HepG2 (cell line): ENCODE measurements around the gene TBC1D14. TPM values are rescaled to one million over a fixed set of nuclear protein-coding genes. Genes with fewer than 3 reads are reported as not detected.
A peak's percentile ranks its signal among the peaks of the same experiment; 100 is the strongest.

Experiments
- ATF5 ChIP-seq: sonication (generic); formaldehyde crosslinking; IDR thresholded peaks from 2 replicates; pipeline ENCODE4 v1.4.0; 2020; ENCODE audit warnings: mild to moderate bottlenecking, low read depth, missing genetic modification reagents
- CREM ChIP-seq, 2 experiments: sonication (generic) in 1 of 2; formaldehyde crosslinking in 1 of 2; IDR thresholded peaks; 2 replicates each; pipeline versions ENCODE4 v1.4.0 to v1.6.1; 2016 to 2020; ENCODE audit warnings: antibody characterized with exemption in 1 of 2, mild to moderate bottlenecking in 1 of 2, missing genetic modification reagents in 1 of 2
- FOXK1 ChIP-seq: sonication (generic); formaldehyde crosslinking; IDR thresholded peaks from 2 replicates; pipeline ENCODE4 v1.4.0; 2020; ENCODE audit warnings: low read depth, missing genetic modification reagents, borderline replicate concordance
- FOXK2 ChIP-seq: fragments of 450-650 bp; IDR thresholded peaks from 2 replicates; pipeline ENCODE4 v1.6.1; 2016
- GABPA ChIP-seq, 2 experiments: IDR thresholded peaks; 2 replicates each; pipeline ENCODE4 v1.6.1; 2011 to 2016; ENCODE audit warnings: low read depth in 2 of 2, low read length in 1 of 2, missing biosample characterization in 1 of 2, missing genetic modification characterization in 1 of 2
- HOXA3 ChIP-seq: sonication (generic); formaldehyde crosslinking; IDR thresholded peaks from 2 replicates; pipeline ENCODE4 v1.5.0; 2020; ENCODE audit warnings: missing genetic modification reagents
- KDM6A ChIP-seq: IDR thresholded peaks from 2 replicates; pipeline ENCODE4 v1.6.1; 2016; ENCODE audit warnings: low read depth
- MYNN ChIP-seq: sonication (generic); formaldehyde crosslinking; IDR thresholded peaks from 2 replicates; pipeline ENCODE4 v1.4.0; 2020; ENCODE audit warnings: mild to moderate bottlenecking, low read depth, missing genetic modification reagents
- MZF1 ChIP-seq: sonication (generic); formaldehyde crosslinking; IDR thresholded peaks from 2 replicates; pipeline ENCODE4 v1.8.1; 2023; ENCODE audit warnings: mild to moderate bottlenecking, missing genetic modification reagents, borderline replicate concordance
- NCOA2 ChIP-seq: sonication (generic); formaldehyde crosslinking; IDR thresholded peaks from 2 replicates; pipeline ENCODE4 v1.8.0; 2022; ENCODE audit warnings: inconsistent platforms
- PHF21A ChIP-seq: sonication (generic); formaldehyde crosslinking; IDR thresholded peaks from 2 replicates; pipeline ENCODE4 v1.5.0; 2020; ENCODE audit warnings: mild to moderate bottlenecking, missing genetic modification reagents
- POLR2A ChIP-seq, 2 experiments: IDR thresholded peaks; 2 replicates each; pipeline ENCODE4 v1.6.1; 2011; ENCODE audit warnings: low read depth in 2 of 2, low read length in 2 of 2, mild to moderate bottlenecking in 1 of 2, moderate library complexity in 1 of 2; ENCODE audit not compliant: insufficient read depth in 1 of 2
- RORA ChIP-seq: sonication (generic); formaldehyde crosslinking; IDR thresholded peaks from 2 replicates; pipeline ENCODE4 v1.5.0; 2020; ENCODE audit warnings: mild to moderate bottlenecking, missing genetic modification reagents, moderate library complexity
- WIZ ChIP-seq: sonication (generic); formaldehyde crosslinking; IDR thresholded peaks from 2 replicates; pipeline ENCODE4 v1.5.1; 2020; ENCODE audit warnings: mild to moderate bottlenecking, missing genetic modification reagents
- ZBED4 ChIP-seq: sonication (generic); formaldehyde crosslinking; IDR thresholded peaks from 2 replicates; pipeline ENCODE4 v1.4.0; 2020; ENCODE audit warnings: missing genetic modification reagents, borderline replicate concordance
- ZEB1 ChIP-seq: IDR thresholded peaks from 2 replicates; pipeline ENCODE4 v1.6.1; 2012; ENCODE audit warnings: mild to moderate bottlenecking, low read depth, inconsistent platforms; ENCODE audit not compliant: insufficient replicate concordance
- ZNF251 ChIP-seq: sonication (generic); formaldehyde crosslinking; IDR thresholded peaks from 2 replicates; pipeline ENCODE4 v1.9.0; 2021; ENCODE audit warnings: mild to moderate bottlenecking, missing genetic modification reagents
- ZNF264 ChIP-seq: sonication (generic); formaldehyde crosslinking; IDR thresholded peaks from 2 replicates; pipeline ENCODE4 v1.4.0; 2020; ENCODE audit warnings: missing genetic modification reagents
- ZNF414 ChIP-seq: sonication (generic); formaldehyde crosslinking; IDR thresholded peaks from 2 replicates; pipeline ENCODE4 v1.5.0; 2020; ENCODE audit warnings: missing genetic modification reagents
- ZNF543 ChIP-seq: sonication (generic); formaldehyde crosslinking; IDR thresholded peaks from 2 replicates; pipeline ENCODE4 v1.4.0; 2020; ENCODE audit warnings: mild to moderate bottlenecking, missing genetic modification reagents
- ZNF567 ChIP-seq: sonication (generic); formaldehyde crosslinking; IDR thresholded peaks from 2 replicates; pipeline ENCODE4 v1.8.1; 2023; ENCODE audit warnings: mild to moderate bottlenecking, missing genetic modification reagents, borderline replicate concordance
- ZNF597 ChIP-seq: sonication (generic); formaldehyde crosslinking; IDR thresholded peaks from 2 replicates; pipeline ENCODE4 v1.5.0; 2020; ENCODE audit warnings: missing genetic modification reagents
- ZNF768 ChIP-seq: sonication (generic); formaldehyde crosslinking; IDR thresholded peaks from 2 replicates; pipeline ENCODE4 v1.4.0; 2020; ENCODE audit warnings: missing genetic modification reagents
- ZNF878 ChIP-seq: sonication (generic); formaldehyde crosslinking; IDR thresholded peaks from 2 replicates; pipeline ENCODE4 v1.8.1; 2023; ENCODE audit warnings: mild to moderate bottlenecking, missing genetic modification reagents, moderate library complexity
- polyA plus RNA-seq, 8 experiments: library from polyadenylated mRNA; depleted of rRNA in 3 of 8; stranded (reverse) in 7 of 8; unstranded in 1 of 8; fragments of >200 nt; fragmentation: Illumina TruSeq in 4 of 8; extraction: Trizol in 4 of 8; gene quantifications; 2 replicates each; pipeline versions ENCODE4 v1.2.1 to v1.2.3, GENCODE V29; 2011 to 2016; ENCODE audit warnings: low read depth in 4 of 8, missing spikeins in 1 of 8, mixed read lengths in 1 of 8; ENCODE audit not compliant: insufficient read depth in 1 of 8
- total RNA-seq, 5 experiments: library from RNA; depleted of rRNA; stranded (reverse); fragments of >200 nt; fragmentation: Illumina TruSeq; extraction: Trizol; gene quantifications; 2 replicates each; pipeline ENCODE4 v1.2.3, GENCODE V29; 2016; ENCODE audit warnings: low read depth in 1 of 5

Gene TBC1D14
- total and polyA plus RNA-seq, 2 of the 13 experiments (the other 11 are each of a cell fraction or from before 2014, with no cell fraction given) = 29.5 to 46.5 TPM

- TF ChIP-seq ZBED4 (CRISPR knock-in tag) (no peak), ZNF878 (no peak), ZNF543 (CRISPR knock-in tag) (no peak), NCOA2 (CRISPR knock-in tag) (no peak), ZNF251 (CRISPR knock-in tag) (no peak), MZF1 (CRISPR knock-in tag) (no peak), ZEB1 (no peak), FOXK2 (peak; percentile 65), WIZ (CRISPR knock-in tag) (no peak), ZNF768 (CRISPR knock-in tag) (peak; percentile 78), ZNF597 (CRISPR knock-in tag) (no peak), ZNF264 (CRISPR knock-in tag) (no peak), ZNF414 (peak; percentile 15; the same call in 1 of the 2 replicates), RORA (CRISPR knock-in tag) (no peak), ATF5 (CRISPR knock-in tag) (0 out of 2 replicates have a peak, but pooled peaks have one; percentile 48), MYNN (no peak), ZNF567 (CRISPR knock-in tag) (peak; percentile 52; the same call in 1 of the 2 replicates), KDM6A (CRISPR knock-in tag) (no peak), FOXK1 (CRISPR knock-in tag) (peak; percentile 71; the same call in 1 of the 2 replicates), GABPA (IDR thresholded peaks at IDR 0.05; ENCODE audit: low read depth, low read length) (no peak), GABPA (CRISPR knock-in tag; IDR thresholded peaks at IDR 0.05; ENCODE audit: low read depth) (no peak), POLR2A (IDR thresholded peaks at IDR 0.05; ENCODE audit: insufficient read depth in 1 of 2, low read depth in 2 of 2, low read length in 2 of 2) (peak; percentile 48 to 62; a peak in 2 of 4 replicates), HOXA3 (peak; percentile 87; the same call in 1 of the 2 replicates), PHF21A (no peak; the same call in none of the 2 replicates), CREM (IDR thresholded peaks at IDR 0.05) (0 out of 2 replicates have a peak, but pooled peaks have one; percentile 31), CREM (CRISPR knock-in tag; IDR thresholded peaks at IDR 0.05) (no peak)
Observed at GRCh38 chr4:6986781-6987587, 77.4 kb downstream of the TBC1D14 start (continued).
